ENCODE data around the gene DCDC1.

DNA sequence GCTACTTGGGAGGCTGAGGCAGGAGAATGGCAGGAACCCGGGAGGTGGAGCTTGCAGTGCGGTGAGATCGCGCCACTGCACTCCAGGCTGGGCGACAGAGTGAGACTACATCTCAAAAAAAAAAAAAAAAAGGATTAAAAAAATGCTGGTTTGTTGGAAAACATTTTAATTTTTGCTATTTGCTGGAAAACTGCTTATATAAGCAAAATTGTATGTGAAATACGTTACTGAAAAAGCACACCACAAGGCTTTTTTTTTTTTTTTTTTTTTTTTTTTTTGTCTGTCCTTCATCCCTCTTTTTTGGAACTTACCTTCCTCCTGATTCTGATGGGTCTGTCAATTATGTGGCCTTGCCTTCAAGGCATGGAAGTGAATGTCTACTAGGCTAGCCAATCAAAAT is 40.8 kb downstream of the DCDC1 start:
- TF ChIP-seq, protein P1, sequence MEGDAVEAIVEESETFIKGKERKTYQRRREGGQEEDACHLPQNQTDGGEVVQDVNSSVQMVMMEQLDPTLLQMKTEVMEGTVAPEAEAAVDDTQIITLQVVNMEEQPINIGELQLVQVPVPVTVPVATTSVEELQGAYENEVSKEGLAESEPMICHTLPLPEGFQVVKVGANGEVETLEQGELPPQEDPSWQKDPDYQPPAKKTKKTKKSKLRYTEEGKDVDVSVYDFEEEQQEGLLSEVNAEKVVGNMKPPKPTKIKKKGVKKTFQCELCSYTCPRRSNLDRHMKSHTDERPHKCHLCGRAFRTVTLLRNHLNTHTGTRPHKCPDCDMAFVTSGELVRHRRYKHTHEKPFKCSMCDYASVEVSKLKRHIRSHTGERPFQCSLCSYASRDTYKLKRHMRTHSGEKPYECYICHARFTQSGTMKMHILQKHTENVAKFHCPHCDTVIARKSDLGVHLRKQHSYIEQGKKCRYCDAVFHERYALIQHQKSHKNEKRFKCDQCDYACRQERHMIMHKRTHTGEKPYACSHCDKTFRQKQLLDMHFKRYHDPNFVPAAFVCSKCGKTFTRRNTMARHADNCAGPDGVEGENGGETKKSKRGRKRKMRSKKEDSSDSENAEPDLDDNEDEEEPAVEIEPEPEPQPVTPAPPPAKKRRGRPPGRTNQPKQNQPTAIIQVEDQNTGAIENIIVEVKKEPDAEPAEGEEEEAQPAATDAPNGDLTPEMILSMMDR (conservative IDR thresholded peaks at IDR 0.05) = no peak
- TF ChIP-seq EZH2 (IDR thresholded peaks at IDR 0.05; ENCODE audit: low read depth) = no peak
